ENCODE data around the gene IGSF6. TPM values are rescaled to one million over a fixed set of nuclear protein-coding genes. Genes with fewer than 3 reads are reported as not detected.

IGSF6 gene
- total RNA-seq, 6 donors from 2014 or later: 7.0 to 74.0 (median 17.7) TPM

- DNase-seq: peak in 1 of 2 donors; percentile 89
- peaks cover 0 to 9% (median 0%) of the 10 kb centered on the region in 4 donors for H3K27me3 ChIP-seq
- H3K36me3 ChIP-seq: no peaks in the 10 kb centered on the region
- peak in 1 of 2 donors; percentile 54 for ATAC-seq (ENCODE audit: low FRiP score in 2 of 2)
- H3K27ac ChIP-seq: no peak within 1 kb of the TSS
- H3K4me1 ChIP-seq: peaks cover 0 to 8% (median 5%) of the 10 kb centered on the region in 4 donors
- no peak for TF ChIP-seq CTCF (IDR thresholded peaks at IDR 0.05)
- TF ChIP-seq EP300 (IDR thresholded peaks at IDR 0.05): no peak
- no peak for TF ChIP-seq POLR2A (IDR thresholded peaks at IDR 0.05)
- no peak for TF ChIP-seq POLR2AphosphoS5 (IDR thresholded peaks at IDR 0.05)
- H3K9me3 ChIP-seq: no peaks in the 10 kb centered on the region
- peak within 1 kb of the TSS in 3 of 4 donors; percentile 15 to 37 (median 32) for H3K4me3 ChIP-seq
- WGBS, 2 donors: 13 to 35% methylated on average over 17 to 39 of the region's 45 CpGs
Measured at GRCh38 chr16:21663889-21664647, 11.7 kb upstream of the IGSF6 start, which contains the start of gene OTOA. Gene OTOA (plus strand): TSS chr16:21663968. CDS start chr16:21678515, 14,547 bp downstream.

- Histone ChIP-seq H3K36me3 (peaks cover 0 to 21% (median 0%) of the 10 kb centered on the region in 4 donors), H3K4me3 (no peak overlapping the region), H3K27me3 (peaks cover 0 to 4% (median 0%) of the 10 kb centered on the region in 4 donors), H3K27ac (peak overlapping the region in 1 of 4 donors; percentile 61), H3K4me1 (peaks cover 4 to 19% (median 11%) of the 10 kb centered on the region in 4 donors), H3K9me3 (no peaks in the 10 kb centered on the region)
- DNase-seq (no peak), ATAC-seq (ENCODE audit: low FRiP score in 2 of 2) (peak in 1 of 2 donors; percentile 60)
- TF ChIP-seq CTCF (IDR thresholded peaks at IDR 0.05) (no peak), EP300 (IDR thresholded peaks at IDR 0.05) (no peak), POLR2A (IDR thresholded peaks at IDR 0.05) (no peak), POLR2AphosphoS5 (IDR thresholded peaks at IDR 0.05) (no peak)
- WGBS, 2 donors: 59 to 81% methylated on average over 4 of the region's 4 CpGs
Measured at GRCh38 chr16:21659124-21659523, 6.7 kb upstream of the IGSF6 start.

GRCh38 chr16:21656795-21657768 lies 4.7 kb upstream of the IGSF6 start:
- Histone ChIP-seq H3K36me3 (peaks cover 0 to 21% (median 0%) of the 10 kb centered on the region in 4 donors), H3K4me3 (no peak overlapping the region), H3K27me3 (no peaks in the 10 kb centered on the region), H3K9me3 (no peaks in the 10 kb centered on the region), H3K27ac (peak overlapping the region in 1 of 4 donors; percentile 52), H3K4me1 (peaks cover 3 to 22% (median 7%) of the 10 kb centered on the region in 4 donors)
- DNase-seq (no peak), ATAC-seq (ENCODE audit: low FRiP score in 2 of 2) (peak in 1 of 2 donors; percentile 67)
- TF ChIP-seq POLR2AphosphoS5 (IDR thresholded peaks at IDR 0.05) (no peak), EP300 (IDR thresholded peaks at IDR 0.05) (no peak), CTCF (IDR thresholded peaks at IDR 0.05) (peak; percentile 53 to 74 (median 68))
- 3 to 6% methylated on average over 4 of the region's 4 CpGs for WGBS, 2 donors

- 74 to 86% methylated on average over 2 of the region's 2 CpGs for WGBS, 2 donors
- Histone ChIP-seq H3K27ac (no peak overlapping the region), H3K4me3 (no peak overlapping the region), H3K36me3 (peaks cover 0 to 21% (median 0%) of the 10 kb centered on the region in 4 donors), H3K4me1 (peaks cover 3 to 22% (median 9%) of the 10 kb centered on the region in 4 donors), H3K9me3 (no peaks in the 10 kb centered on the region), H3K27me3 (no peaks in the 10 kb centered on the region)
- DNase-seq: no peak
- ATAC-seq (ENCODE audit: low FRiP score in 2 of 2): no peak
- no peak for TF ChIP-seq CTCF (IDR thresholded peaks at IDR 0.05)
- no peak for TF ChIP-seq EP300 (IDR thresholded peaks at IDR 0.05)
- TF ChIP-seq POLR2A (IDR thresholded peaks at IDR 0.05): no peak
- TF ChIP-seq POLR2AphosphoS5 (IDR thresholded peaks at IDR 0.05): no peak
Measured at GRCh38 chr16:21654881-21655280, 2.5 kb upstream of the IGSF6 start.
